GM21515 (cell line): Measurements from ENCODE around the gene SPDYE6.
"Not testable (repeated sequence)": the region's sequence is repeated elsewhere in the genome, so short reads cannot be mapped to it uniquely, and the experiment has no call there.

Experiments
- ATAC-seq: cut with Tn5 transposase; IDR thresholded peaks from one replicate; pipeline ENCODE4 v1.9.1; 2021; ENCODE audit not compliant: unreplicated experiment

SPDYE6 gene

DNA sequence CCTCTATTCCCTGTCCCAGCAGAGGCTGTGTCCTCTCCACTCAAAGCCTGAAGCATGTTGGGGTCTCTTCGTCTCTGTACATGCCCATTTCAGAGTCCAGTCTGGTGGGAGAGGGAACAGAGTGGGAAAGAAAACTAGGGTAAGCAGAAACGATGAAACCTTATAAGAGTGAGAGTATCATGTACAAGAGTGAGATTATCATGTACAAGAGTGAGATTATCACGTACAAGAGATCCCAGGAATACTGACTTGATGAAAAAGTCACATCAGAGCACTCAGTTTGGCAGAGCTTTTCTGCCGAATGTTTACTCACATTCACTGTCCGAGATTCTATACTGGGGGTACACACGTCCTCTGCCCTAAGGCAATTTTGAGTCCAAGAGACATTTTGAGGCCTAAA lies at the start of gene SPDYE6:
SPDYE6 (minus strand) TSS at position 101 of the 400 bp plus-strand sequence. CDS start 421 bp downstream, outside the sequence.
- ATAC-seq: not testable (repeated sequence)

- not testable (repeated sequence) for ATAC-seq
These were observed 48.6 kb upstream of the SPDYE6 start for GRCh38 chr7:102404862-102405188.

DNA sequence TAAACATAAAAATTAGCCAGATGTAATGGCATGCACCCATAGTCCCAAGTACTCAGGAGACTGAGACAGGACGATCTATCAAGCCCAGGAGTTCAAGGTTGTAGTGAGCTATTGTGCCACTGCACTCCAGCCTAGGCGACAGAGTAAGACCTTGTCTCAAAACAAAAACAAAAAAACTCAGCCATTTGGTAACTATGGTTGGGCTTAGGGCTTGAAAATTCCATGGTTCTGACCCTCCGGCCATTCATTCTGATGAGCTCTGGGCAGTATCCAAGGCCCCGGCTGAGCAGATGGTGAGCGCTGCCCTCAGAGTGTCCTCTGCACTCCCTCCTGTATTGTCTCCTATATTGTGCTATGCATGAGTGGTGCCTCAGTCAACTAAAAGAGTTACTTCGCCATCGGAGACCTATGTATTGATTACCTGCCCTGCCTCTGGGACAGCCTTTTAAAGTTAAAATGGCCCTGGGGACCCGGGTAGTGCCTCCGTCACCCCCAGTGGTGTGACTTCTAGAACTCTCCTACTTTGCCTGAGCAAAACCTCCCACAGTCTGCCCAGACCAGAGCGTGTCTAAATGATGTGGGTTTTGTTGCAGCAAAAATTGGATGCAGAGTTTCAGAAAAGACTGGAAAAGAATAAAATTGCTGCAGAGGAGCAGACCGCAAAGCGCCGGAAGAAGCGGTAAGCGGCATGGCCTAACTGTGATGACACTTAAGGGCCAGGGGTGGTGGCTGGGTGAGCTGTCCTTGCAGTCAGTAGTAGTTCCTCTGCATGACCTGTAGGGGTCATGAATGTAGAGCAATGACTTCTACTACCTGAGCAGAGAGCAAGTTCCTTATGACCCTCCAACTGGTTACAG lies 48.0 kb upstream of the SPDYE6 start:
- peak; percentile 80 for ATAC-seq

DNA sequence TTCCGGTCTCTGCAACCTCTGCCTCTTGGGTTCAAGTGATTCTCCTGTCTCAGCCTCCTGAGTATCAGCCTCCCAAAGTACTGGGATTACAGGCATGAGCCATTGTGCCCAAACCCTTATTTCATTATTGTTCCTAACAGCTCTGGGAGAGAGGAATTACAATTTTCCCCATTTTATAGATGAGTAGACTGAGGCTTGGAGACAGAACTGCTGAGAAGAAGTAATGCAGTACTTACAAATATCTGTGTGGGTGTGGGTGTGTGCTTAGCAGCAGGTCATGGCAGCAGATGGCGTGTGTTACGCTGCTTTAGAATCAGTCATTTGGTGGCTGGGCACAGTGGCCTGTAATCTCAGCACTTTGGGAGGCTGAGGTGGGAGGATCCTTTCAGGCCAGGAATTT lies 47.3 kb upstream of the SPDYE6 start:
- no peak for ATAC-seq

GRCh38 chr7:102400360-102400759 lies 44.1 kb upstream of the SPDYE6 start:
- no peak for ATAC-seq

DNA sequence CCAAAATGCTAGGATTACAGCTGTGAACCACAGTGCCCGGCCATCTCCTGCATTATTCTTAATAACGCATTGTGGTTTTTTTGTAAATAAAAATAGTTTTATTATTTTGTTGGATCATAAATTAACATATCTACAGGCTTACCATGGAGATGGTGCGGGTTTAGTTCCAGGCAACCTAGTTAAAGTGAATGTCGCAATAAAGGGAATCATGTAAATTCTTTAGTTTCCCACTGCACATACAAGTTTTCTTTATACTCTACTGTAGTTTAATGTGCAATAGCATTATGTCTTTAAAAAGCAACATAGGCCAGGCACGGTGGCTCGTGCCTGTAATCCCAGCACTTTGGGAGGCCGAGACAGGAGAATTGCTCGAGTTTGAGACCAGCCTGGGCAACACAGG lies 42.3 kb upstream of the SPDYE6 start:
- ATAC-seq: no peak

GRCh38 chr7:102396710-102397019 lies 40.4 kb upstream of the SPDYE6 start:
- peak; percentile 5 for ATAC-seq

DNA sequence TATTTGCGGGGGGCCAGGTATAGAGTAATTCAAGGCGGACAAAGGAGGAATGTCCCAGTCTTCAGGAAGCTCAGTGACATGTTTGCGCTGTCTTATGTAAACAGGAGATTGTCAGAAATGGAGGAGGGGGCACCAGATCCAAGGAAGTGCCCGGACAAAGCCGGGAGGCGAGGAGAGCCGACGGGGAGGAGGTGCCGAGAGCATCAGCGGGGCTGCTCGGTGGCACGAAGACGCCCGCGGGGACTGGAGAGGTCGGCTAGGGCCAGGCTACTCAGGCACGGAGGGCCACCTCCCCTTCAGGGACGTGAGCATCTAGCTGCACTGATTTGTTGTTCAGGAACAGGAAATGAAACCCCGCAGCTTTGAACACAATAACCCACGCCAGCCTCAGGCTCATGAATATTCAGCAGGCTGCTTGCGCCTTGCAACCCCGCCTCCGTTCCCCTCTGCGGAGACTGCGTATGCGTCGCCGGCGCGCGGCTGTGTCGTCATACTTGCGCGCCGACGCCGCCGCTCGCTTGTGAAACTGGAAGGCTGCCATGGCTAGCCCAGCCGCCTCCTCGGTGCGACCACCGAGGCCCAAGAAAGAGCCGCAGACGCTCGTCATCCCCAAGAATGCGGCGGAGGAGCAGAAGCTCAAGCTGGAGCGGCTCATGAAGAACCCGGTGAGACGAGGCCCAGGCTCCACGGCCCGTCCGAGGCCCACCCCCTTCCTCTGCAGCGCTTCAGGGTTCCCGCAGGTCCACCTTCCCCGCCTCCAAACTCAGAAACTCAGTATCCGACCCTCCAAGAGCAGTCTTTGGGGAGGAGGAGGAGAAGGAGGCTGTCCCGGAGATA lies 39.8 kb upstream of the SPDYE6 start, which contains the start of gene PRKRIP1:
PRKRIP1 (plus strand) TSS at position 491 of the 837 bp plus-strand sequence; CDS start at position 540, 49 bp downstream.
- peak; percentile 95 for ATAC-seq

GRCh38 chr7:102395592-102395872 lies 39.3 kb upstream of the SPDYE6 start:
- ATAC-seq: no peak

DNA sequence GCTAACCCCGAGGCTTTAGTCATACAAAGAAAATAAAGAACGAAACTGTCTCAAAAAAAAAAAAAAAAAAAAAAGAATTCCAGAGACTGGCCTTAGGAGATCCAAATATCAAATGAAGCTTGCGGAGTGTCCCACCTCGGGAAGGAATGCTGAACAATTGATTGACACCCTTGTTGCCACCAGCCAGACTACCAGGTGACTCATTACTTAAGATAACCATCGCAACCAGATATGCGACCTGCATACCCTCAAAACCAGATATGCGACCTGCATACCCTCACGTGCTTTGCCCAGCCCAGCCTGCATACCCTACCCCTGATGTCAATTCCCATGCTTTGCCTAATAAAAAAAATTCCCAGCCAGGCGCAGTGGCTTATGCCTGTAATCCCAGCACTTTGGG lies 37.2 kb upstream of the SPDYE6 start:
- no peak for ATAC-seq

- no peak for ATAC-seq
These were observed 36.1 kb upstream of the SPDYE6 start for GRCh38 chr7:102392330-102392729.

GRCh38 chr7:102390697-102391484 lies 34.6 kb upstream of the SPDYE6 start:
- peak; percentile 47 for ATAC-seq

- ATAC-seq: no peak
These were observed 33.6 kb upstream of the SPDYE6 start for GRCh38 chr7:102389810-102390209.

DNA sequence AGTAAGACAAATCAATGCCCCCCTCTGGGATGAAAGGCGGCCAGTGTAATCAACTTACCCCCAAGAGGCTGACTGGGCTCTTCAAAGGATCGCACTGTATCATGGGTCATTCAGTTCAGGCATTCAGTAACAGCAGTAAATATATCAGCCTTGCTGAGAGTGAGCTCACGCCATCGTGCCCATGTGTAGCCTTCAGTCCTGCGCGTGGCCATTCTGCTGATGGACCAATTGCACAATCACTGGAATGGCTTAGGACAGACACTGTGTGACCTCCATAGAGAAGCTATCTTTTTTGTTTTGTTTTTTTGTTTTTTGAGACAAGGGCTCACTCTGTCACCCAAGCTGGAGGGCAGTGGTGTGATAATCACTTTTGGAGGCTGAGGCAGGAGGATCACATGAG lies 30.8 kb upstream of the SPDYE6 start:
- no peak for ATAC-seq

- ATAC-seq: not testable (repeated sequence)
These were observed 25.6 kb upstream of the SPDYE6 start for GRCh38 chr7:102381696-102382425.

- not testable (repeated sequence) for ATAC-seq
These were observed 24.6 kb upstream of the SPDYE6 start for GRCh38 chr7:102380837-102381236.

DNA sequence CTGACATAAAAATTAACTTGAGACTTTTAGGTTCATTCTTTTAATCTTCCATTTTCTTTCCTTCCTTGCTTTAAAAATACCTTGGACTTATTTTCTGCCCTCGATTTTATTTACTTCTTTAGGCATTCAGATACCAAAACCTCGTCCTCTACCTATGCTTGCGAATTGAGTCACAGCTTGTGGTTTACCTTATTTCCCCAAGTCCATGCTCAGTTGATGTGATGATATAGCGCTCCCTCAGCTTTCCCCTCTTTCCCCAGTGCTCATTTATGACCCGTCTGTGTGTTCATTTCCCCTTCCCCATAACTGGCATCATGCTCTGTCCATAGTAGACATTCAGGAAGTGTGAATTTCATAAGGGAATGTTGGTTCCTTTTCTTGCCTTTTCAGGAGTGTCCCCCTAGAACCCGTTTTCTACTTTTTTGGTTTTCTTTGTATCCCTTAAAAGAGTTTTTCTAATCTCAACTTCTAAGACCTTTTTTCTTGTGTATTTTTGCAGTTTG lies 20.8 kb upstream of the SPDYE6 start:
- ATAC-seq: no peak

DNA sequence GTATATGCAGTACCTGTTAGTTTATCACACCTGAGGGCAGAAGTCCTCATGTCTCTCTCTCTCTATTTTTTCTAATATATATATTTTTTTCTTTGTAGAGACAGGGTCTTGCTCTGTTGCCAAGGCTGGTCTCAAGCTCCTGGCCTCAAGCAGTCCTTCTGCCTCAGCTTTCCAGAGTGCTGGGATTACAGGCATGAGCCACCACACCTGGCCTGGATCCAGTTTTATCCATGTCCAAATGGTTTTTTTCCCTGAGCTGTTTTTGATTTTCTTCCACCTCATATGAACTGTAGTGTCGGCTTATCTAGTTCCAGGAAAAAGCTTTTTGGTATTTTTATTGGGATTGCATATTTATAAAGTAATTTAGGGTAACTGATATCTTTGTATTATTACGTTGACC lies 16.6 kb upstream of the SPDYE6 start:
- ATAC-seq: not testable (repeated sequence)

GRCh38 chr7:102370038-102370437 lies 13.8 kb upstream of the SPDYE6 start:
- not testable (repeated sequence) for ATAC-seq

GRCh38 chr7:102365390-102365789 lies 9.1 kb upstream of the SPDYE6 start:
- not testable (repeated sequence) for ATAC-seq
